LoVo (cell line): ENCODE results near the gene LRRC75B.
"Not testable (repeated sequence)": the region's sequence is repeated elsewhere in the genome, so short reads cannot be mapped to it uniquely, and the experiment has no call there.

ENCODE experiments used
- DNase-seq: peaks from one replicate; pipeline ENCODE4 v3.0.0-alpha.2; 2016; ENCODE audit warnings: low spot score

Gene LRRC75B

GRCh38 chr22:24602105-24602749, 9.4 kb upstream of the LRRC75B start:
- not testable (repeated sequence) for DNase-seq

- peak; percentile 66 for DNase-seq
Measured at GRCh38 chr22:24601217-24602104, 8.6 kb upstream of the LRRC75B start.

- DNase-seq = not testable (repeated sequence)
Measured at GRCh38 chr22:24599958-24600715, 7.3 kb upstream of the LRRC75B start.

- no peak for DNase-seq
Measured at GRCh38 chr22:24599514-24599913, 6.6 kb upstream of the LRRC75B start.

- not testable (repeated sequence) for DNase-seq
Measured at GRCh38 chr22:24597076-24597475, 4.2 kb upstream of the LRRC75B start.

- DNase-seq = no peak
Measured at GRCh38 chr22:24595863-24596262, 3.0 kb upstream of the LRRC75B start.

GRCh38 chr22:24595228-24595627, 2.4 kb upstream of the LRRC75B start:
- DNase-seq = no peak

GRCh38 chr22:24594569-24595120, 1.8 kb upstream of the LRRC75B start:
- DNase-seq = no peak

GRCh38 chr22:24593836-24594568, 1.1 kb upstream of the LRRC75B start:
- DNase-seq = no peak

- not testable (repeated sequence) for DNase-seq
Measured at GRCh38 chr22:24593559-24593835, 624 bp upstream of the LRRC75B start.

- DNase-seq = no peak
Measured at GRCh38 chr22:24592058-24592850, 619 bp downstream of the LRRC75B start.

GRCh38 chr22:24591286-24591830, 1.5 kb downstream of the LRRC75B start:
- DNase-seq = no peak

- DNase-seq = no peak
Measured at GRCh38 chr22:24590596-24591173, 2.2 kb downstream of the LRRC75B start.

GRCh38 chr22:24589518-24590030, 3.3 kb downstream of the LRRC75B start:
- no peak for DNase-seq

GRCh38 chr22:24588757-24589481, 4.0 kb downstream of the LRRC75B start:
- no peak for DNase-seq

GRCh38 chr22:24588381-24588756, 4.5 kb downstream of the LRRC75B start:
- DNase-seq = no peak

GRCh38 chr22:24587948-24588347, 4.9 kb downstream of the LRRC75B start:
- DNase-seq = no peak

GRCh38 chr22:24587251-24587650, 5.6 kb downstream of the LRRC75B start:
- DNase-seq = no peak

- DNase-seq = no peak
Measured at GRCh38 chr22:24585927-24586546, 6.8 kb downstream of the LRRC75B start.
